GM23338 (cell line): ENCODE results near the gene SYT2. TPM values are rescaled to one million over a fixed set of nuclear protein-coding genes. Genes with fewer than 3 reads are reported as not detected.

Experiments
- ATAC-seq: fragments of 200-7000 bp; cut with Tn5 transposase; 3 replicates; pipeline ENCODE4 v1.9.1; 2020
- DNase-seq: peaks from one replicate; pipeline ENCODE4 v3.0.0-alpha.2; 2015; ENCODE audit warnings: low spot score
- H2AFZ ChIP-seq: fragments of 200-600 bp; sonication (generic); 2 replicates; pipeline ENCODE4 v1.8.0; 2016; ENCODE audit warnings: antibody characterized with exemption, mild to moderate bottlenecking, moderate library complexity
- H3F3A ChIP-seq: fragments of 200-600 bp; sonication (generic); replicated peaks from 2 replicates; pipeline ENCODE4 v1.8.0; 2017; ENCODE audit warnings: antibody characterized with exemption, mixed run types, low read depth
- H3K27ac ChIP-seq: fragments of 200-600 bp; sonication (generic); 2 replicates; pipeline ENCODE4 v1.6.1; 2016; ENCODE audit warnings: low read depth
- H3K27me3 ChIP-seq: fragments of 200-600 bp; sonication (generic); 2 replicates; pipeline ENCODE4 v1.8.0; 2016; ENCODE audit warnings: mild to moderate bottlenecking, mixed run types, moderate library complexity; ENCODE audit not compliant: insufficient read depth
- H3K36me3 ChIP-seq: fragments of 200-600 bp; sonication (generic); 2 replicates; pipeline ENCODE4 v1.8.0; 2016; ENCODE audit warnings: mild to moderate bottlenecking; ENCODE audit not compliant: insufficient read depth
- H3K4me1 ChIP-seq: fragments of 200-600 bp; sonication (generic); 2 replicates; pipeline ENCODE4 v1.8.0; 2016; ENCODE audit warnings: mild to moderate bottlenecking, moderate library complexity; ENCODE audit not compliant: insufficient read depth
- H3K4me2 ChIP-seq: fragments of 200-600 bp; sonication (generic); 2 replicates; pipeline ENCODE4 v1.7.1; 2017; ENCODE audit warnings: mixed run types
- H3K4me3 ChIP-seq: fragments of 200-600 bp; sonication (generic); 2 replicates; pipeline ENCODE4 v1.6.1; 2016; ENCODE audit warnings: mixed run types
- H3K79me2 ChIP-seq: fragments of 200-600 bp; sonication (generic); replicated peaks from 2 replicates; pipeline ENCODE4 v1.8.0; 2017; ENCODE audit warnings: mild to moderate bottlenecking; ENCODE audit not compliant: insufficient read depth
- H3K9me2 ChIP-seq: fragments of 200-600 bp; sonication (generic); 2 replicates; pipeline ENCODE4 v1.8.0; 2017; ENCODE audit not compliant: insufficient read depth
- H4K20me1 ChIP-seq: fragments of 200-600 bp; sonication (generic); replicated peaks from 2 replicates; pipeline ENCODE4 v1.8.0; 2017; ENCODE audit warnings: mild to moderate bottlenecking; ENCODE audit not compliant: insufficient read depth
- H3K27ac Mint-ChIP-seq: 2 replicates; pipeline ENCODE4 v1.8.0; 2020; ENCODE audit warnings: inconsistent platforms, mild to moderate bottlenecking, moderate library complexity, mixed read lengths
- H3K27me3 Mint-ChIP-seq: 3 replicates; pipeline ENCODE4 v1.8.0; 2022; ENCODE audit warnings: low read depth, mild to moderate bottlenecking, moderate library complexity, mixed read lengths, inconsistent platforms; ENCODE audit not compliant: insufficient read depth, poor library complexity
- H3K36me3 Mint-ChIP-seq: 3 replicates; pipeline ENCODE4 v1.8.0; 2021; ENCODE audit warnings: low read depth, mild to moderate bottlenecking, inconsistent platforms, moderate library complexity, mixed read lengths
- H3K4me1 Mint-ChIP-seq: 3 replicates; pipeline ENCODE4 v1.8.0; 2020; ENCODE audit warnings: mild to moderate bottlenecking, inconsistent platforms, mixed read lengths
- H3K4me3 Mint-ChIP-seq: 3 replicates; pipeline ENCODE4 v1.8.0; 2021; ENCODE audit warnings: moderate library complexity, mild to moderate bottlenecking, inconsistent platforms, mixed read lengths
- H3K9me3 Mint-ChIP-seq: 3 replicates; pipeline ENCODE4 v1.8.0; 2020; ENCODE audit warnings: moderate library complexity, mild to moderate bottlenecking, inconsistent platforms, mixed read lengths
- CREB1 ChIP-seq: fragments of 250-450 bp; sonication (Bioruptor Pico); IDR thresholded peaks from 2 replicates; pipeline ENCODE4 v1.5.0; 2020; ENCODE audit warnings: low read depth, mild to moderate bottlenecking, moderate library complexity
- EZH2 ChIP-seq: fragments of 200-600 bp; sonication (generic); IDR thresholded peaks from one replicate; pipeline ENCODE4 v1.8.0; 2017; ENCODE audit warnings: antibody characterized with exemption, mild to moderate bottlenecking, low read depth; ENCODE audit not compliant: unreplicated experiment
- EZH2phosphoT487 ChIP-seq: fragments of 200-600 bp; sonication (generic); IDR thresholded peaks from one replicate; pipeline ENCODE4 v1.8.1; 2018; ENCODE audit warnings: antibody characterized with exemption; ENCODE audit not compliant: unreplicated experiment
- JUNB ChIP-seq: IDR thresholded peaks from one replicate; pipeline ENCODE4 v1.6.1; 2016; ENCODE audit warnings: antibody characterized with exemption; ENCODE audit not compliant: unreplicated experiment
- NANOG ChIP-seq: IDR thresholded peaks from 2 replicates; pipeline ENCODE4 v1.6.1; 2016; ENCODE audit warnings: antibody characterized with exemption, borderline replicate concordance
- POLR2AphosphoS5 ChIP-seq: IDR thresholded peaks from 2 replicates; pipeline ENCODE4 v1.6.1; 2016; ENCODE audit warnings: antibody characterized with exemption, low read depth
- STAT1 ChIP-seq: IDR thresholded peaks from one replicate; pipeline ENCODE4 v1.6.1; 2016; ENCODE audit warnings: antibody characterized with exemption; ENCODE audit not compliant: unreplicated experiment
- ZNF114 ChIP-seq: fragments of 250-450 bp; sonication (Bioruptor Pico); IDR thresholded peaks from 2 replicates; pipeline ENCODE4 v1.5.0; 2020; ENCODE audit warnings: mild to moderate bottlenecking, moderate library complexity
- ZNF331 ChIP-seq: fragments of 250-450 bp; sonication (Bioruptor Pico); IDR thresholded peaks from 2 replicates; pipeline ENCODE4 v1.5.0; 2020; ENCODE audit warnings: low read depth, mild to moderate bottlenecking, moderate library complexity
- polyA plus RNA-seq: library from polyadenylated mRNA; unstranded; fragments of >200 nt; fragmentation: Nextera tagmentation; extraction: Ambion mirVana; gene quantifications from 2 replicates; pipeline ENCODE4 v1.2.1, GENCODE V29; 2016
- total RNA-seq: library from RNA; depleted of rRNA; stranded (reverse); fragments of >200 nt; shearing (Covaris generic); gene quantifications from 2 replicates; pipeline ENCODE4 v1.2.3, GENCODE V29; 2014
- TF ChIP-seq, protein P1 (sequence below): fragments of 250-450 bp; sonication (Bioruptor Pico); IDR thresholded peaks from 2 replicates; pipeline ENCODE4 v1.5.0; 2020; ENCODE audit warnings: mild to moderate bottlenecking, moderate library complexity
- TF ChIP-seq, protein P2 (sequence below): IDR thresholded peaks from 2 replicates; pipeline ENCODE4 v1.6.1; 2016; ENCODE audit warnings: antibody characterized with exemption
- TF ChIP-seq, protein P3 (sequence below): IDR thresholded peaks from one replicate; pipeline ENCODE4 v1.6.1; 2018; ENCODE audit warnings: antibody characterized with exemption; ENCODE audit not compliant: unreplicated experiment
- TF ChIP-seq, protein P4 (sequence below), 2 experiments: fragments of 200-600 bp in 1 of 2; sonication (generic) in 1 of 2; conservative IDR thresholded peaks; 2 replicates each; pipeline versions ENCODE4 v1.5.1 to v1.6.1; 2016 to 2017; ENCODE audit warnings: antibody characterized with exemption in 2 of 2, low read depth in 2 of 2, mild to moderate bottlenecking in 2 of 2, moderate library complexity in 1 of 2

The SYT2 gene
- total and polyA plus RNA-seq, 2 experiments from 2014 or later: 2.4 to 12.5 TPM

DNA sequence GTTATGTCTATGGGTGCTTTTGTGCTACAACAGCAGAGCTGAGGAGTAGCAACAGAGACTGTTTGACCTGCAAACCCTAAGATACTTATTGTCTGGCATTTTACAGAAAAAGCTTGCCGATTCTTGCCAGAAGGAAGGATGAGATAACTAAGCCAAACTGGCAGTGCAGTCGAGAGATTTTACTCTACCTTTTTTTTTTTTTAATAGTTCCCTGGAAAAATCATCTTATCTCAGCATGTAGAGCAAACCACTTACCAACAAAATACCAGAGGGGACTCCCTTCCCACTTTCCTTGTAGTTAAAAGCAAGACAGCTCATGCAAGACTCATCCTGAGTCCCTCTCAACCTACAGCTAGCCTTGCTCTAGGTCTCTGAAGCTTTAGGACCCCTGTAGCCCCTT is 132.9 kb downstream of the SYT2 start:
- no peaks in the 10 kb centered on the region for H3K79me2 ChIP-seq
- ATAC-seq (peak; percentile 76), DNase-seq (peak; percentile 41)
- H3K4me3 ChIP-seq: 0 out of 2 replicates have a peak overlapping the region, but pooled peaks have one; percentile 14
- H3K27ac Mint-ChIP-seq: peak overlapping the region; percentile 85
- TF ChIP-seq EZH2 (no peak), CREB1 (CRISPR knock-in tag) (no peak), JUNB (no peak), POLR2AphosphoS5 (no peak), STAT1 (no peak), ZNF331 (CRISPR knock-in tag) (no peak), ZNF114 (CRISPR knock-in tag) (no peak), NANOG (no peak), EZH2phosphoT487 (no peak)
- TF ChIP-seq, protein P1, sequence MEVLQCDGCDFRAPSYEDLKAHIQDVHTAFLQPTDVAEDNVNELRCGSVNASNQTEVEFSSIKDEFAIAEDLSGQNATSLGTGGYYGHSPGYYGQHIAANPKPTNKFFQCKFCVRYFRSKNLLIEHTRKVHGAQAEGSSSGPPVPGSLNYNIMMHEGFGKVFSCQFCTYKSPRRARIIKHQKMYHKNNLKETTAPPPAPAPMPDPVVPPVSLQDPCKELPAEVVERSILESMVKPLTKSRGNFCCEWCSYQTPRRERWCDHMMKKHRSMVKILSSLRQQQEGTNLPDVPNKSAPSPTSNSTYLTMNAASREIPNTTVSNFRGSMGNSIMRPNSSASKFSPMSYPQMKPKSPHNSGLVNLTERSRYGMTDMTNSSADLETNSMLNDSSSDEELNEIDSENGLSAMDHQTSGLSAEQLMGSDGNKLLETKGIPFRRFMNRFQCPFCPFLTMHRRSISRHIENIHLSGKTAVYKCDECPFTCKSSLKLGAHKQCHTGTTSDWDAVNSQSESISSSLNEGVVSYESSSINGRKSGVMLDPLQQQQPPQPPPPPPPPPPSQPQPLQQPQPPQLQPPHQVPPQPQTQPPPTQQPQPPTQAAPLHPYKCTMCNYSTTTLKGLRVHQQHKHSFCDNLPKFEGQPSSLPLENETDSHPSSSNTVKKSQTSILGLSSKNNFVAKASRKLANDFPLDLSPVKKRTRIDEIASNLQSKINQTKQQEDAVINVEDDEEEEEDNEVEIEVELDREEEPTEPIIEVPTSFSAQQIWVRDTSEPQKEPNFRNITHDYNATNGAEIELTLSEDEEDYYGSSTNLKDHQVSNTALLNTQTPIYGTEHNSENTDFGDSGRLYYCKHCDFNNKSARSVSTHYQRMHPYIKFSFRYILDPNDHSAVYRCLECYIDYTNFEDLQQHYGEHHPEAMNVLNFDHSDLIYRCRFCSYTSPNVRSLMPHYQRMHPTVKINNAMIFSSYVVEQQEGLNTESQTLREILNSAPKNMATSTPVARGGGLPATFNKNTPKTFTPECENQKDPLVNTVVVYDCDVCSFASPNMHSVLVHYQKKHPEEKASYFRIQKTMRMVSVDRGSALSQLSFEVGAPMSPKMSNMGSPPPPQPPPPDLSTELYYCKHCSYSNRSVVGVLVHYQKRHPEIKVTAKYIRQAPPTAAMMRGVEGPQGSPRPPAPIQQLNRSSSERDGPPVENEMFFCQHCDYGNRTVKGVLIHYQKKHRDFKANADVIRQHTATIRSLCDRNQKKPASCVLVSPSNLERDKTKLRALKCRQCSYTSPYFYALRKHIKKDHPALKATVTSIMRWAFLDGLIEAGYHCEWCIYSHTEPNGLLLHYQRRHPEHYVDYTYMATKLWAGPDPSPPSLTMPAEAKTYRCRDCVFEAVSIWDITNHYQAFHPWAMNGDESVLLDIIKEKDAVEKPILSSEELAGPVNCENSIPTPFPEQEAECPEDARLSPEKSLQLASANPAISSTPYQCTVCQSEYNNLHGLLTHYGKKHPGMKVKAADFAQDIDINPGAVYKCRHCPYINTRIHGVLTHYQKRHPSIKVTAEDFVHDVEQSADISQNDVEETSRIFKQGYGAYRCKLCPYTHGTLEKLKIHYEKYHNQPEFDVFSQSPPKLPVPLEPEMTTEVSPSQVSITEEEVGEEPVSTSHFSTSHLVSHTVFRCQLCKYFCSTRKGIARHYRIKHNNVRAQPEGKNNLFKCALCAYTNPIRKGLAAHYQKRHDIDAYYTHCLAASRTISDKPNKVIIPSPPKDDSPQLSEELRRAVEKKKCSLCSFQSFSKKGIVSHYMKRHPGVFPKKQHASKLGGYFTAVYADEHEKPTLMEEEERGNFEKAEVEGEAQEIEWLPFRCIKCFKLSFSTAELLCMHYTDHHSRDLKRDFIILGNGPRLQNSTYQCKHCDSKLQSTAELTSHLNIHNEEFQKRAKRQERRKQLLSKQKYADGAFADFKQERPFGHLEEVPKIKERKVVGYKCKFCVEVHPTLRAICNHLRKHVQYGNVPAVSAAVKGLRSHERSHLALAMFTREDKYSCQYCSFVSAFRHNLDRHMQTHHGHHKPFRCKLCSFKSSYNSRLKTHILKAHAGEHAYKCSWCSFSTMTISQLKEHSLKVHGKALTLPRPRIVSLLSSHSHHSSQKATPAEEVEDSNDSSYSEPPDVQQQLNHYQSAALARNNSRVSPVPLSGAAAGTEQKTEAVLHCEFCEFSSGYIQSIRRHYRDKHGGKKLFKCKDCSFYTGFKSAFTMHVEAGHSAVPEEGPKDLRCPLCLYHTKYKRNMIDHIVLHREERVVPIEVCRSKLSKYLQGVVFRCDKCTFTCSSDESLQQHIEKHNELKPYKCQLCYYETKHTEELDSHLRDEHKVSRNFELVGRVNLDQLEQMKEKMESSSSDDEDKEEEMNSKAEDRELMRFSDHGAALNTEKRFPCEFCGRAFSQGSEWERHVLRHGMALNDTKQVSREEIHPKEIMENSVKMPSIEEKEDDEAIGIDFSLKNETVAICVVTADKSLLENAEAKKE (CRISPR knock-in tag): no peak
- TF ChIP-seq, protein P2, sequence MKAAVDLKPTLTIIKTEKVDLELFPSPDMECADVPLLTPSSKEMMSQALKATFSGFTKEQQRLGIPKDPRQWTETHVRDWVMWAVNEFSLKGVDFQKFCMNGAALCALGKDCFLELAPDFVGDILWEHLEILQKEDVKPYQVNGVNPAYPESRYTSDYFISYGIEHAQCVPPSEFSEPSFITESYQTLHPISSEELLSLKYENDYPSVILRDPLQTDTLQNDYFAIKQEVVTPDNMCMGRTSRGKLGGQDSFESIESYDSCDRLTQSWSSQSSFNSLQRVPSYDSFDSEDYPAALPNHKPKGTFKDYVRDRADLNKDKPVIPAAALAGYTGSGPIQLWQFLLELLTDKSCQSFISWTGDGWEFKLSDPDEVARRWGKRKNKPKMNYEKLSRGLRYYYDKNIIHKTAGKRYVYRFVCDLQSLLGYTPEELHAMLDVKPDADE: no peak
- TF ChIP-seq, protein P3, sequence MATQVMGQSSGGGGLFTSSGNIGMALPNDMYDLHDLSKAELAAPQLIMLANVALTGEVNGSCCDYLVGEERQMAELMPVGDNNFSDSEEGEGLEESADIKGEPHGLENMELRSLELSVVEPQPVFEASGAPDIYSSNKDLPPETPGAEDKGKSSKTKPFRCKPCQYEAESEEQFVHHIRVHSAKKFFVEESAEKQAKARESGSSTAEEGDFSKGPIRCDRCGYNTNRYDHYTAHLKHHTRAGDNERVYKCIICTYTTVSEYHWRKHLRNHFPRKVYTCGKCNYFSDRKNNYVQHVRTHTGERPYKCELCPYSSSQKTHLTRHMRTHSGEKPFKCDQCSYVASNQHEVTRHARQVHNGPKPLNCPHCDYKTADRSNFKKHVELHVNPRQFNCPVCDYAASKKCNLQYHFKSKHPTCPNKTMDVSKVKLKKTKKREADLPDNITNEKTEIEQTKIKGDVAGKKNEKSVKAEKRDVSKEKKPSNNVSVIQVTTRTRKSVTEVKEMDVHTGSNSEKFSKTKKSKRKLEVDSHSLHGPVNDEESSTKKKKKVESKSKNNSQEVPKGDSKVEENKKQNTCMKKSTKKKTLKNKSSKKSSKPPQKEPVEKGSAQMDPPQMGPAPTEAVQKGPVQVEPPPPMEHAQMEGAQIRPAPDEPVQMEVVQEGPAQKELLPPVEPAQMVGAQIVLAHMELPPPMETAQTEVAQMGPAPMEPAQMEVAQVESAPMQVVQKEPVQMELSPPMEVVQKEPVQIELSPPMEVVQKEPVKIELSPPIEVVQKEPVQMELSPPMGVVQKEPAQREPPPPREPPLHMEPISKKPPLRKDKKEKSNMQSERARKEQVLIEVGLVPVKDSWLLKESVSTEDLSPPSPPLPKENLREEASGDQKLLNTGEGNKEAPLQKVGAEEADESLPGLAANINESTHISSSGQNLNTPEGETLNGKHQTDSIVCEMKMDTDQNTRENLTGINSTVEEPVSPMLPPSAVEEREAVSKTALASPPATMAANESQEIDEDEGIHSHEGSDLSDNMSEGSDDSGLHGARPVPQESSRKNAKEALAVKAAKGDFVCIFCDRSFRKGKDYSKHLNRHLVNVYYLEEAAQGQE: no peak
- TF ChIP-seq, protein P4, sequence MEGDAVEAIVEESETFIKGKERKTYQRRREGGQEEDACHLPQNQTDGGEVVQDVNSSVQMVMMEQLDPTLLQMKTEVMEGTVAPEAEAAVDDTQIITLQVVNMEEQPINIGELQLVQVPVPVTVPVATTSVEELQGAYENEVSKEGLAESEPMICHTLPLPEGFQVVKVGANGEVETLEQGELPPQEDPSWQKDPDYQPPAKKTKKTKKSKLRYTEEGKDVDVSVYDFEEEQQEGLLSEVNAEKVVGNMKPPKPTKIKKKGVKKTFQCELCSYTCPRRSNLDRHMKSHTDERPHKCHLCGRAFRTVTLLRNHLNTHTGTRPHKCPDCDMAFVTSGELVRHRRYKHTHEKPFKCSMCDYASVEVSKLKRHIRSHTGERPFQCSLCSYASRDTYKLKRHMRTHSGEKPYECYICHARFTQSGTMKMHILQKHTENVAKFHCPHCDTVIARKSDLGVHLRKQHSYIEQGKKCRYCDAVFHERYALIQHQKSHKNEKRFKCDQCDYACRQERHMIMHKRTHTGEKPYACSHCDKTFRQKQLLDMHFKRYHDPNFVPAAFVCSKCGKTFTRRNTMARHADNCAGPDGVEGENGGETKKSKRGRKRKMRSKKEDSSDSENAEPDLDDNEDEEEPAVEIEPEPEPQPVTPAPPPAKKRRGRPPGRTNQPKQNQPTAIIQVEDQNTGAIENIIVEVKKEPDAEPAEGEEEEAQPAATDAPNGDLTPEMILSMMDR (conservative IDR thresholded peaks at IDR 0.05; ENCODE audit: low read depth in 2 of 2): no peak
- no peak overlapping the region for H2AFZ ChIP-seq
- H3K36me3 Mint-ChIP-seq: peaks cover 3% of the 10 kb centered on the region; the same call in 2 of the 3 replicates
- H3K36me3 ChIP-seq: no peaks in the 10 kb centered on the region
- H3K9me3 Mint-ChIP-seq: no peaks in the 10 kb centered on the region
- no peaks in the 10 kb centered on the region for H4K20me1 ChIP-seq
- H3K4me3 Mint-ChIP-seq: 0 out of 3 replicates have a peak overlapping the region, but pooled peaks have one; percentile 23
- peaks cover 38% of the 10 kb centered on the region for H3K4me1 Mint-ChIP-seq
- peak overlapping the region; percentile 71 for H3K27ac ChIP-seq
- H3K4me1 ChIP-seq: peaks cover 36% of the 10 kb centered on the region
- no peaks in the 10 kb centered on the region for H3K27me3 ChIP-seq
- H3K27me3 Mint-ChIP-seq: no peaks in the 10 kb centered on the region
- H3K4me2 ChIP-seq: peak overlapping the region; percentile 53
- H3K9me2 ChIP-seq: no peaks in the 10 kb centered on the region
- H3F3A ChIP-seq: no peaks in the 10 kb centered on the region
